ENCODE results near the gene ELOVL1.
A peak's percentile ranks its signal among the peaks of the same experiment; 100 is the strongest.
"Not testable (repeated sequence)": the region's sequence is repeated elsewhere in the genome, so short reads cannot be mapped to it uniquely, and the experiment has no call there.

The ELOVL1 gene

DNA sequence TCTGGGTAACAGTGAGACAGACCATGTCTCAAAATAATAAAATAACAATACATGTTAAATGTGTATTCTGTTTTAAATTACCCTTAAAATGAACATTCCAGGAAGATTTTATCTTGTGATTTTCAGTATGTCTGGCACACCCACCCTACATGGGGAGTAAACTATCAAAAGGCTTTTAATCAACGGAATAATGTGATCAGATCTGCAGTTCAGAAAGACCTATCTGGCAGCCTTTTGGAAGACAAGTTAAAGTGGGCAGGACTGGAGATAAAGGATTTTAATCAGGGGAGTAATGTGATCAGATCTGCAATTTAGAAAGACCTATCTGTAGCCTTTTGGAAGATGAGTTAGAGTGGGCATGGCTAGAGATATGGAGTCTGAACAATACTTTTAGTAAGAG is 11.7 kb upstream of the ELOVL1 start:
- DNase-seq: no peak

DNA sequence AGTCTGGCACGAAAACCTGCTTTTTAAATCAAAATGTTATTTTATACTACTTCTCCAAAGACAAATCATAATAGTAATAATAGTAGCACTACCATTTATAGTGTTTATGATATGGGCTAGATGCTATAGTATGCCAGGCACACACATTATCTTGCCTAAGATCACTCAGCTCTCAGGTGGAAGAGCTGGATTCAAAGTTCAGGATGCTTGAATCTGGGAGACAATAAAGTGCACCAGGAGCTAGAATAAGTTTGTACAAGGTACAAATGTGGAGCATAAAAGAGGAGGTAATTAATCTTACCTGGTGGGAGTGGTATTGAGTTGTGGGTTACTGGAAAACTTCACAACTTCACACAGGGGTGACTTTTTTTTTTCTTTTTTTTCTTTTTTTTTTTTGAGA is 10.0 kb upstream of the ELOVL1 start:
- DNase-seq: no peak

DNA sequence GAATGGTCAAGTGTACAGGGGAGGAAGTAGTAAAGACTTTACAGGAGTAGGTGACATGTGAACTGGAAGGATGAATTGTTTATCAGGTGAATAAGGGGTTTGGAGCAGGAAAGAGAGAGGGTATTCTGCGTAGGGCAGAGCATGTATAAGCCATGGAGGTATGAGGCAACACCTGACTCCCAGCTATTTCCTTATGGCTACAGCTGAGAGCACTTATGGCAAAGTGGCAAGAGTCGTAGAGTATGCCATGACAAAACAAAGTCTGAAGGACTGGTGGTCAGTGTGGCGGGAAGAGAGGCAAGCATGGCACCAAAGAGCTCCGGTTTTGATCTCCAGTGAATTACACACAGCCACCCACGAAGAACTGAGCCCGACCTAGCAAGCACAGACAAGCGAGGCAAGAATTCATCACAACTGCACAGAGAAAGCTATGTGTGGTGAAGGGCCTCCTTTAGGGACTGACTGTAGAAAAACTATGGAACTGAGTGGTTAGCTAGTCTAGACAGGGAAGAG is 9.0 kb upstream of the ELOVL1 start:
- no peak for DNase-seq

DNA sequence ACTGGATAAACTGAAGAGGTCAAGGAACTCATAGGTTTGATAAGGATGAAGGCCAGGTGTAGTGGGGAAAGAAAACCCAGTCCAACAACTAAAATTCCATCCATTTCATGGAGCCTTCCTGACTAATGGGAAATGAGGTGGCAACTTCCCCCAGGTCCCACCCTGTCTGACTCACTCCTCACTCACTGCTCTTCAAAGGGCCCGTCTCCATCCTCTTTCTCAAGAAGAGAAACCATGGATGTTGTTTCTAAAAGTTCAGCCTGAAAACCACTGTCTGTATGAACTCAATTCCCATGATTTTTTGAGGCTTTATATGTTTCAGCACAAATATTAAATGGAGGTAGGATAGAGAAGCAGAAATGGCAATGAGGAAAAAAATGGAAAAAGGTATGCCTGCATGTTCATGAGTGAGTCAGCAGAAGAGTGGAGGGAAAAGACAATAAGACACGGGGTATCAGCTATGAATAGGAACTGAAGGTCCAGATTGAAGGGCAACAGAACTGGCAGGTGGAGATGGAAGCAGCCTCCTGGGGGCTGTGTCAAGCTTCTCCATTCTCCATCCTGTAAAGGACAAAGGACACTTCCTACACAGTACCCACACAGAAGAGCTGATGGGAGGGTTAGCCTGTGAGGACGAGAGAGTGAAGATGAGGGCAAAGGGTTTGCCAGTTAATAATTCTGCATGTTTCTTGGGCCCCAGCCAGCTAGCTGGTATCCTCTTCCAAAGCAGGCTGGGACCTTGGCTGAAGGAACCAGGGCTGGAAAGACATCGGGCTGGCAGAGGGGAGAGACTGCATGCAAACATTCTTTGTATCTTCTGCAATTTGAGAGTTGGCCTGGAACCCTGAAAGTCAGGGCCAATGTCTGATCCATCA is 5.5 kb upstream of the ELOVL1 start:
- no peak for DNase-seq

DNA sequence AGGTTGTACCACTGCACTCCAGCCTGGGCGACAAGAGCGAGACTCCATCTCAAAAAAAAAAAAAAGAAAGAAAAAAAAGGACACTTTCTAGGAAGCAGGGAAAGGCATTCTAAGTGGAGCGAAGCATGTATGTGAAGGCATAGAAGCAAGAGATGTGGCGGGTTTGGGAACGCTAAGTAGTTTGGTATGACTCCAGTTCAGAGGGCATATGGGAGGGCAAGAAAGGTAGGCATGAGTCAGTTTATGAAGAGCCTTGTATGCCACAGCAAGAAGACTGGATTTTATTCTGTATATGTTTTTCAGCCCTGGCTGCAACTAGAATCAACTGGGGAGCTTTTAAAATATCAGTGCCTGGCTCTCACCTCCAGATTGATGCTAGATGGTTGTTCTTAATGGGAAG is 4.4 kb upstream of the ELOVL1 start:
- DNase-seq: no peak

DNA sequence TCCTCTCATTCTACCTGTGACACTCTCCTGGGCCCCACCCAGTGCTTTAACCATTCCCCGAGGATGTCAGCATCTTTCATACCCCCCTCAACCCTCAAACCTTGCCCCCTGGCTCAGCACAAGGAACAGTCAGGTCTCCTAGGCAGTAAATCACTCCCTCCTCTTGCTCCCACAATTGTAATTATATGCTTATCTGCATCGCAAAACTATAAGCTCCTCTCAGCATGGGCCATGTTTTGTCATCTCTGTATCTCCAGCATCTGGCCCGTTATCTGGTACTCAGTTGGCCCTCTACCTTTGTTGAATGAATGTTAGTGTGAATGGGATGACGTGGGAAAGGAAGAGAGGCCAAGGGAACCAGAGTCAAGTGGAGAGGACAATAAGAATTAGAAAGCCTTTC is 2.8 kb upstream of the ELOVL1 start:
- no peak for DNase-seq

DNA sequence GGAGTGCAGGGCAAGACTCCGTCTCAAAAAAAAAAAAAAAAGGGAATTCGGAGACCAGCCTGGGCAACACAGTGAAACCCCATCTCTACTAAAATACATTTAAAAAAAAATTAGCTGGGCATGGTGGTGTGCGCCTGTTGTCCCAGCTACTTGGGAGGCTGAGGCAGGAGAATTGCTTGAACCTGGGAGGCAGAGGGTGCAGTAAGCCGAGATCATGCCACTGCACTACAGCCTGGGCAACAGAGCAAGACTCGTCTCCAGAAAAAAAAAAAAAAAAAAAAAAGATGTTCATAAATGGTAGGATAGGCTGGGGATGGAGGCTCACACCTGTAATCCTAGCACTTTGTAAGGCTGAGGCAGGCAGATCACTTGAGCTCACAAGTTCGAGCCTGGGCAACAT is 2.0 kb upstream of the ELOVL1 start:
- not testable (repeated sequence) for DNase-seq

DNA sequence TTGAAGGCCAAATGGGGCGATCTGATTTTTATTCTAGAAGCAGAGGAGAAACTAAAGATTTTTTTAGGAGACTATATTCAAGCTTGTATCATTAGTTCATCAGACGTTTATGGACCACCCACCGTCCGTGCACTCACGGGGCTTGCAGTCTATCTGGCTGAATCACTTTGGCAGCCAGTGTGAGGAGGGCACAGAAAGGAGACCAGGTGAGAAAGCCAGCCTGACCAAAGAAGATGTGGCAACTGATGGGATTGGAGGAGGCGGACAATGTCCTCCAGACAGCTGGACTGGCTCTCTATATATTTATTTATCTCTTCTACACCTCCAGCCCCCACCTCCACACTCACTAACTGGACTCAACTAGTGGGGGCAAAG is 822 bp upstream of the ELOVL1 start:
- no peak for DNase-seq

DNA sequence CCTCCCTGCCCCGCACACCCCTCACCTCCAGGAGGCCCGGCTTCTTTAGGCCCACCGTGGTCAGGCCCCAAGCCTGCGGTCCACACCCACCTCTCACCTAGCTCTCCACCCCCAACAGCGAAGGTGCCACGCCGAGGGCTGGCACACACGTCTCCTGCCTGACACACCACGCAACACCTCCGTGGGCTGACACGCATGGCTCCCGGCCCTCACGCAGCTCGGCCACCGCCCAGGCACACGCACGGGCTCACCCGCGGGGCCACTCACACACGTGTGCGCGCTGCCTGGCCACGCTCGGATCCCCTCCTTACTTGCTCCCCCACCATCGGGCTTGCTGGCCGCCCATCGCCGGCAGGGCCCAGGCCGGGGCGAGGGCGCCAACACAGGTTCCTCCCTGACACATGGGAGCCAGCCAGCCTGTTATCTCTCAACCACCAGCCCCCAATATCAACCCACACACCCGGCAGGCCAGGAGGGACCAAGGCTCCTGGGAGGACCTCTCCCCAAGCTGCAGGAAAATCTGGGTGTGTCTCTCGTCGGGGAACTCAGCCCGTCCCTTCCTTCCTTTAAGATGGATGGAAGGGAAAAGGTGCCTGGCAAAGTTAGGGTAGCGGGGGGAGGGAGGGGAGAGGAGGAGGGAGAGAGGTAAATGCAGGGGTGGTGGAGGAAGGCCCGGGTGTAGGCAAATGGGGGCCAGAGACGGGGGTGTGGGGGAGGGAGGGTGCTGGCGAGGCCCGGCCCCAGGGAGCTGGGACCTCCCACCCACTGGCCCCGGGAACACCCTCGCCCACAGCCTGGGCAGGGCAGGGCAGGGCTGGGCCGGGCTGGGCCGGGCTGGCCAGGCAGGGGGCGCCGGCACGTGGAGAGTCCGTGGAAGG is 546 bp downstream of the ELOVL1 start:
- DNase-seq: no peak

DNA sequence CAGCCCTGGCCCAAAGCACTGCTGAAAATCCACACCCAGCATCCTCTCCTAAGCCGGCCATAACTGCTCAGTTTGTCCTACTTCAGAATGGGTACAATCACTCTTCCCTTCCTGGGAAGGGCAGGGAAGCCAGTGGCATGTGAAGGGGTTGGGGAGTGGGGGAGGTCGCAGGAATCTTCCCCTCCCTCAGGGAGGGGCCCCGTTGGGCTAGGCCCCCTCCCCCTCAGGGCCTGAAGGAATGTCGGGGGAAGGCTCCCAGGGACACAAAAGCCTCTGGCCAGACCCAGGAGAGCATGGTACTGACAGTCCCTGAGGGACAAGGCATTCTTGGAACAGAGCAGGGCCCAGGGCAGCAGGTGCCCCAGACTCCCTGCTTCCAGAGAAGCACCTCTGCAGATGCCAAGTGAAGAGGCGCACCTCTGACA is 1.2 kb downstream of the ELOVL1 start:
- DNase-seq: no peak

DNA sequence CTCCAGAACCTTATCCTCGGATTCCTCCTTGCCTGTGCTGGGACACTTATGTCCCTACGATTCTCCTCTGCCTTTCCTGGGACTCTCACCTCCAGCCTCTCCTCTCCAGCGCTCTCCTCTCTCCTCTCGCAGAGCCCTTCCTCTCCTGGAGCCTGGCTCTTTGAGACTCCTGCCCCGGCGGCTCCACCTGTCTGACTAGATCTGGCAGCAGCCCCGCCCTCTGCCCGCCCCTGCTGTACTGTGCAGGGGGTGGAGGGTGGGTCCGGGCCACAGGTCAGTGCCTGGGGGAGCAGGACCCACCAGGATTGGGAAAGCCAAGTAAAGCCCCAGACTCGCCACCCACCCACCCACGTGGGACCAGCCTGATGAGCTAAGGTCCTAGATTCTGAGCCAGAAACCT is 1.6 kb downstream of the ELOVL1 start:
- no peak for DNase-seq

DNA sequence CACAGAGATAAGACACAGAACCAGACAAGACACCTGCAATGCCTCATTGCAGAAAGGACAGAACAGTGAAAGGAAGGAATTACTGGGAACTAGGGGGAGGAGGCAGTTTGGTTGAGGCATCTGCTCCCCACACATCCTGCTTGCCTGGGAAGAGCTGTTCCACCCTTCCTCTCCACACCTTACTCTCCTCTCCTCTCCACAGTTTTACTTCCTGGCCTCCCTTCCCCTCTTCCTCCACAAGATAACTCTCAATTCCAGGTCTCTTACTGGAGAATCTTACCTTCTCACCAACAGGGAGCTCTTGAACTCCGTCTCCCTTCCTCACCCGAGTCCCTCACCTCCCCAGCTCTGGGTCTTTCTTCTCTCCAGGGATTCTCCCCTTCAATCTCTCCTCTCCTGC is 2.1 kb downstream of the ELOVL1 start:
- no peak for DNase-seq

DNA sequence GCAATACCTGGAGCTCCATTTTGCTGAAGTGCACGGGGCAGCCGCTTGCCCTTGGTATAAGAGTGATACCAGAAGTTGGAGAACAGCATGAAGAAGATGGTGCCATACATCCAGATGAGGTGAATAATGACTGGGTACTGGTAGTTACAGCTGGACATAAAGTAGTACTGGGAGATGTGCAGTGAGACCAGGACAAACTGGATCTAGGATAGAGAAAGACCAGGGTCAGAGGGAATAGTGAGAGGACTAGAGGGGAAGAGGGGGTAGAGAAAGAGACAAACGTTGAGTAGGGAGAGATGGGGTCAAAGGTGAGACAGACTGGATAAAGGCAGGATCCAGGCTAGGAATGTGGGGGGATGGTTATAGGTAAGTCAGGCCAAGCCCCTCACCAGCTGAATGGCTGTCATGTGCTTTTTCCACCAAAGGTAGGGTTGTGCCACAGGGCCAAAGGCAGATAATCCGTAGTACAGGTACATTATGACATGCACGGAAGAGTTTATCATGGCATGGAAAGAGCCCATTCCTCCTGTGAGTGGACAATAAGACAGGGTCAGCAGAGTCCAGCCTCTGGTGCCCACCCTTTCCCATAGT is 3.8 kb downstream of the ELOVL1 start:
- no peak for DNase-seq

DNA sequence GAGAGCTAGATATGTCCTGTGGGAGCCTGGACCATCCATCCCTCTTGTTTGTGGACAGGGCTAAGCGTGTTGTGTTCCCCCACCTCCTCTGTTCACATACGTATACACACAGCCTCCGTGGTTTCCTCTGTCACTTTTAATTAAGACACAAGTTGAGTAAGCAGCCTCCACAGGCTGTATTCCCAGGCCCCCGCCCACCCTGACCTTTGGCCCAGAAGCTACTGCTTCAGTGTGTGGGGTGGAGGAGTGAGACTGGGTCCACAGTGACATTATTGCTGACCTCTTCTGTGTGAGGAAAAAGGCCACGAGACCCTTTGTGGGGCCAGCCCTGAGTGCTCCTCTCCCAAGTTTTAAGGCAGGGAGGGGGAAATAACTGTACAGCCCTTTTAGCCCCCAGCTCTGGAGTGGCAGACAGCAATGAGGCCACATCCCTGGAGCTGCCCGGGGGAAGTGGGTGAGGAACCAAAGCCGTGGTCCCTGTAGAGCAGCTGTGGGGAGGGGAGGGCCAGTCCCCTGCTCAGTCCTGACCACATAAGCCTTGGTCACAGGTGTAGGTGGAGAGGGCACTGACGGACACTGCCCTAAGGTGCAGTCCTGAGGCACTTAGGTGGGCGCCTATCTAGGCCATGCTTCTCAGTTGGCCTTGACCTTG is 4.4 kb downstream of the ELOVL1 start:
- no peak for DNase-seq

DNA sequence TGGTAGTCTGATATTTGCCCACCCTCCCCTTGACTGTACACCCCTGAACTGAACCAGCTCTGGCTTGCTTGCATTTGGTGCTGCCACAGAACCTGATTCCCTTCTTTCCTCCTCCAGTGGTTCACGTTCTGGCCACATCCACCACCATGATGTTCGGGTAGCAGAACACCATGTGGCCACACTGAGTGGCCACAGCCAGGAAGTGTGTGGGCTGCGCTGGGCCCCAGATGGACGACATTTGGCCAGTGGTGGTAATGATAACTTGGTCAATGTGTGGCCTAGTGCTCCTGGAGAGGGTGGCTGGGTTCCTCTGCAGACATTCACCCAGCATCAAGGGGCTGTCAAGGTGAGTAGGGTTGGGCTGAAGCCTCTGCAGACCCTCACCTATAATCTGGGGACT is 7.2 kb downstream of the ELOVL1 start:
- DNase-seq: no peak

DNA sequence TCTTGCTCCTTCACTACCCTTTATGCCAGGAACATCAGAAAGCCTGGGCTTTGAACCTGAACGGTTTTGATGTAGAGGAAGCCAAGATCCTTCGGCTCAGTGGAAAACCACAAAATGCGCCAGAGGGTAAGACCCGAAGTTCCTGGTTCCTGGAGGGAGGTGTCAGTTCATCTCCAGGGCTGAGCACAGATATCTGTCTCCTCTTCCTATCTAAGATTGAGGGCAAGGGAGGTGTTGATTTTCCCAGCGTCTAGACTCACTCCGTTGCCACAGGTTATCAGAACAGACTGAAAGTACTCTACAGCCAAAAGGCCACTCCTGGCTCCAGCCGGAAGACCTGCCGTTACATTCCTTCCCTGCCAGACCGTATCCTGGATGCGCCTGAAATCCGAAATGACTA is 8.1 kb downstream of the ELOVL1 start:
- DNase-seq: no peak

DNA sequence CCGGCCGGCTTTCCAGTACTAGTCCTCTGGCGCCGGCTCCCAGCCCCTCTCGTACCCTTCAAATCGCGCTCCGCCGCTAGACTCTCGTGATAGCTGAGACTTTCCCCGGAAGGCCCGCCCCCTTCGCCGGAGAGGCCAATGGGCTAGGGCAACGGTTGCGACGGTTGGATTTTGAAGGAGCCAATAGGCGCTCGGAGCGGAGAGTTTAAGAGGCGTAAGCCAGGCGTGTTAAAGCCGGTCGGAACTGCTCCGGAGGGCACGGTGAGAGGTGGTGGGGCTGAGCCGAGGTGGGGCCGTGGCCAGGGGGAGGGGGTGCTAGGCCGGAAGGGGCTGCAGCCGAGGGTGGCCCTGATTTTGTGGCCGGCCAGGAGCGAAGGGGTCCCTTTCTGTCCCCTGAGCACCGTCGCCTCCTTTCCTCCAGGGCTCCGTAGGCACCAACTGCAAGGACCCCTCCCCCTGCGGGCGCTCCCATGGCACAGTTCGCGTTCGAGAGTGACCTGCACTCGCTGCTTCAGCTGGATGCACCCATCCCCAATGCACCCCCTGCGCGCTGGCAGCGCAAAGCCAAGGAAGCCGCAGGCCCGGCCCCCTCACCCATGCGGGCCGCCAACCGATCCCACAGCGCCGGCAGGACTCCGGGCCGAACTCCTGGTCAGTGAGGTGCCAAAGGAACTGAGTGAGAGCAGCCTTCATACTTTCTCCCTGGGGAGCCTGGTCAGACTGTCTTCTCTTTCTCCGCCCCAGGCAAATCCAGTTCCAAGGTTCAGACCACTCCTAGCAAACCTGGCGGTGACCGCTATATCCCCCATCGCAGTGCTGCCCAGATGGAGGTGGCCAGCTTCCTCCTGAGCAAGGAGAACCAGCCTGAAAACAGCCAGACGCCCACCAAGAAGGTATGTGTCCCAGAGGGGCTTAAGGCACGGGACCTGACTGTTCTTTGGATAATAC is 8.8 kb downstream of the ELOVL1 start, which contains the start of gene CDC20:
TSS of gene CDC20 (plus strand) at position 236 of the 948 bp plus-strand sequence. CDS start at position 471, 235 bp downstream.
- DNase-seq: peak; percentile 96

DNA sequence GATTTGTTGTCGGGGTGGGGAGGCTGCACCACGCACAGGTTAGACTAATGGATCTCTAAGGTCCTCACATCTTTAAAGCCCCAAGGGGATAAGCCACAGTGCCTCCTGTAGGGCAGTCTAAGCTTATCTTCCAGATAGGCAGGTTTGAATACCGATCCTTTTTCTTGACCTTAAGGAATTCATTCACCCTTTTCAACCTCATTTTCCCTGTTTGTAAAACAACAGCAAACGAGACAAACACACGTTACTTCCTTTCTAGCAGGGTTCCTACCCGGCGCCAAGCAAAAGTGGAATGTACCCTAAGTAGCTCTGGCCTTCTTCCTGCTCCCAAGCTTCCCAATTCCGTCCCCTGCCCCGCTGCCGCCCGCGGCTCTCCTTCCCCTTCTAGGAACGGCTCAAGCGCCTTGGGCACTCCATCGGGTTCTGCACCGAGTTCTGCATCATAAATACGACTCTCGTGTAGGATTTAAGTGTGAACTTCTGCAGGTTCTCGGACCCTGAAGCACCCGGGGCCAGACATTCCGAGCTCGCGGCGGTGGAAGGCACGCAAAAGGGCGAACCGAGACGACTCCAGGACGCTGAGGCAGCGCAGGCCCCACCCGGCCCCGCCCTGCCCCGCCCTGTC is 9.6 kb downstream of the ELOVL1 start:
- DNase-seq: no peak

DNA sequence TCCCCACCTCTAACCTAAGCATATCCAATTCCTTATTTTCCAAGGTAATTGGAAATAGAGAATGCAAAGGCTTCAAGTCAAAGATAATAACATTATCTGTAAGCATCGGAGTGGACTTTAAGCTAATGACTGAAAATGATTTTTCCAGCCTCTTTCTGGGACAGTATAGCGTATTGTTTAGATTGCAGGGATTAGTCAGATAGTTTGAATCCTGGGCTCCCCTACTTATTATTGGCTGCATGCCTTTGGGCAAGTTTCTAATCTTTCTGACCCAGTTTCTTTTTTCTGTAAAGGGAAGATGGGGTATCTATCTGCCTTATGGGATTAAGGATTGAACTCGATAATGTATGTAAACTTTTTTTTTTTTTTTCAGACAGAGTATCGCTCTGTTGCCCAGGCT is 10.6 kb downstream of the ELOVL1 start:
- DNase-seq: no peak

DNA sequence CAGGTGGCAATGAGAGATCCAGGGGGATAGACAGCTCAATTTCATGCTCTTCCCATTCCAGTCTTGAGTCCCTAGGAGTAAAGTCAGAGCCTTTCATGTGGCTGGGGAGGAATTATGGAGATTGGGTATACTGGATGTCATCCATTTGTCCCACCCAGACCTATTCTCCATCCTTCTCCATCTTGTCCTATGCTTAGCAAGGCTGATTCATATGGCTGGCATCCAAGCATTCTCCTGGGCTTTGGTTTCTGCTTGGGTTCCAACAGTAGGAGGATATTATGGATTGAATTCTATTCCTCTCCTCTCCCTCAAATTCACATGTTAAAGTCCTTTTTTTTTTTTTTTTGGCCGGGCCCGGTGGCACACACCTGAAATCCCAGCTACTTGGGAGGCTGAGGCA is 12.9 kb downstream of the ELOVL1 start:
- DNase-seq: no peak

DNA sequence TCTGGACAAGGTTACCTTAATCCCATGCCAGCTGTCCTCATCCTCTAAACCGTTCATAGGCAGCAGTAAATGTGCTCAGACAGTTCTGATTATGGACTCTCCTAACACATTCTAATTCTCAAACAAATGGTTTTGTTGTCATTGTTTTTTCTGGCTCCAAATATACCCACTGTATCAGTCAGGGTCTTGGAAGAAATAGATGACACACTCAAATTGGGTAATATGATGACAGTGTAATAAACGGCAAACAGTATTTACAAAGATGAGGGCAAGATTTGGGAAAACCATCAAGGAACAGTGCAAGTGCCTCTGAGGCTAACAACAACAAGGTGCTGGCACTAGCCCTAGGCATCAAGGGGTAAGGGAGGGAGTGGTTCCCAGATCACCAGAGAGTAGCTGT is 13.3 kb downstream of the ELOVL1 start:
- DNase-seq: no peak

Data from NCI-H1048 (cell line).